Cardiac ventricle fibroblast (primary cell): ENCODE data around the gene GLRX3. TPM values are rescaled to one million over a fixed set of nuclear protein-coding genes. Genes with fewer than 3 reads are reported as not detected.

Source experiments
- total RNA-seq: library from RNA; depleted of rRNA; stranded (reverse); fragments of >200 nt; gene quantifications from 2 replicates; pipeline ENCODE4 v1.2.3, GENCODE V29; 2015

GLRX3 gene
- total RNA-seq: 47.8 and 89.7 TPM in 2 replicates

GRCh38 chr10:130136226-130137089 is at the start of gene GLRX3:
Gene GLRX3 (plus strand): TSS chr10:130136391. CDS start chr10:130136421, 30 bp downstream.

GRCh38 chr10:130110246-130111112 is 25.7 kb upstream of the GLRX3 start, which contains the start of gene C10orf143:
Gene C10orf143 (minus strand): TSS chr10:130110830. CDS start chr10:130110772, 58 bp downstream.

Other genes with a start within 250 kb of the GLRX3 start
- 22.8 and 25.3 TPM in 2 replicates for gene EBF3, start 172.1 kb upstream of the GLRX3 start, total RNA-seq
- 1.1 and 3.2 TPM in 2 replicates for gene C10orf143, start 25.6 kb upstream of the GLRX3 start, total RNA-seq